ENCODE results near the gene FAM169A. TPM values are rescaled to one million over a fixed set of nuclear protein-coding genes. Genes with fewer than 3 reads are reported as not detected.
"Not testable (repeated sequence)": the region's sequence is repeated elsewhere in the genome, so short reads cannot be mapped to it uniquely, and the experiment has no call there.

Gene FAM169A
- total RNA-seq, 1 donor from 2014 or later = 5.9 TPM

DNA sequence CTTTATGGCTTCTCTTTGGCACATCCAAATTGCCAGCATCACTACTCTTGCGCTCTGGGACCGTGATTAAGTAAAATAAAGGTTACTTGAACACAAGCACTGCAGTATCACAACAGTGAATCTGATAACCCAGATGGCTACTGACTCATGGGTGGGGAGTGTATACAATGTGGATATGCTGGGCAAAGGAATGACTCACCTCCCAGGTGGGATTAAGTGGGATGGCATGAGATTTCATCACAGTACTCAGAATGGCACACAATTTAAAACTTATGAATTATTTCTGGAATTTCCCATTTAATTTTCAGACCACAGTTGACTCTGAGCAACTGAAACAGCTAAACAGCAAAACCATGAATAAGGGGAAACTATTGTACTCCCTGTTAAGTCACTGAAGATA lies 103.6 kb downstream of the FAM169A start:
- Mint-ChIP-seq H3K36me3 (ENCODE audit: low read depth) (peaks cover 7% of the 10 kb centered on the region), H3K4me3 (ENCODE audit: unreplicated experiment) (no peak overlapping the region), H3K4me1 (ENCODE audit: low read depth) (peaks cover 26% of the 10 kb centered on the region), H3K27ac (ENCODE audit: unreplicated experiment) (no peak overlapping the region), H3K9me3 (ENCODE audit: low read depth) (no peaks in the 10 kb centered on the region), H3K27me3 (ENCODE audit: low read depth) (no peaks in the 10 kb centered on the region)
- no peak for TF ChIP-seq CTCF (IDR thresholded peaks at IDR 0.05)
- no peak for DNase-seq (ENCODE audit: low spot score)

GRCh38 chr5:74761241-74761640 lies 104.9 kb downstream of the FAM169A start:
- H3K27ac Mint-ChIP-seq (ENCODE audit: unreplicated experiment) = no peak overlapping the region
- H3K4me1 Mint-ChIP-seq (ENCODE audit: low read depth) = peaks cover 19% of the 10 kb centered on the region
- H3K27me3 Mint-ChIP-seq (ENCODE audit: low read depth) = no peaks in the 10 kb centered on the region
- peaks cover 4% of the 10 kb centered on the region for H3K9me3 Mint-ChIP-seq (ENCODE audit: low read depth)
- H3K4me3 Mint-ChIP-seq (ENCODE audit: unreplicated experiment) = no peak overlapping the region
- TF ChIP-seq CTCF (IDR thresholded peaks at IDR 0.05) = no peak
- peaks cover 14% of the 10 kb centered on the region for H3K36me3 Mint-ChIP-seq (ENCODE audit: low read depth)
- DNase-seq (ENCODE audit: low spot score) = no peak

DNA sequence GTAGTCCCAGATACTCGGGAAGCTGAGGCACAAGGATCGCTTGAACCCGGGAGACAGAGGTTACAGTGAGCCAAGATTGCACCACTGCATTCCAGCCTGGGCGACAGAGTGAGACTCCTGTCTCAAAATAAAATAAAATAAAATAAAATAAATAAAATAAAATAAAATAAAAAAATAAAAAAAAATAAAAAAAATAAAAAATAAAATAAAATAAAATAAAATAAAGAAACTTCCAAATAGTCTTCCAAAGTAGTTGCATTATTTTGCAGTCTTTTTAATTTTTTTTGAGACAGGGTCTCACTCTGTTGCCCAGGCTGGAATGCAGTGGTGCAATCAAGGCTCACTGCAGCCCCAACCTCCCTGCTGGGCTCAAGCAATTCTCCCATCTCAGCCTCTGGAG lies 117.4 kb downstream of the FAM169A start:
- not testable (repeated sequence) for DNase-seq (ENCODE audit: low spot score); H3K27ac Mint-ChIP-seq (ENCODE audit: unreplicated experiment); H3K27me3 Mint-ChIP-seq (ENCODE audit: low read depth); H3K9me3 Mint-ChIP-seq (ENCODE audit: low read depth); H3K4me3 Mint-ChIP-seq (ENCODE audit: unreplicated experiment); H3K4me1 Mint-ChIP-seq (ENCODE audit: low read depth)
- peaks cover 28% of the 10 kb centered on the region for H3K36me3 Mint-ChIP-seq (ENCODE audit: low read depth)

DNA sequence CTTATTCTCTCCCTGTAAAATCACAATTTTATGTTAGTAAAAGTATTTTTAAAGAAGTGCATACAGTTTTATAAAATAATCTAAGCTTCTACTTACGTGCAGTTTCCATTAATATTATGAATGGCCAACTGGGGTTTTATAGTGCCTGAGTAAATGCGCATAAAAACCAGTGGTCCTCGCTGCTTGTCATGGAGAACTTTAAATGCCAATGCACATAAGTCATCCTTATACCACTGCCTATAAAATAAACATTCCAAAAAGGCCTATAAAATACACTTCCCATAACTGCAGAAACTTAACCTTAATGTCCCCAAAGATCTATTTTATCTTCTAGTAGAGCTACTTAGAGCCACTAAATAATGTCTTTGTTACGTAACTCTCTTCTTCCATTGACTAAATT lies 127.8 kb downstream of the FAM169A start:
- no peaks in the 10 kb centered on the region for H3K9me3 Mint-ChIP-seq (ENCODE audit: low read depth)
- H3K4me3 Mint-ChIP-seq (ENCODE audit: unreplicated experiment) = no peak overlapping the region
- DNase-seq (ENCODE audit: low spot score) = no peak
- H3K27me3 Mint-ChIP-seq (ENCODE audit: low read depth) = no peaks in the 10 kb centered on the region
- no peak for TF ChIP-seq CTCF (IDR thresholded peaks at IDR 0.05)
- H3K36me3 Mint-ChIP-seq (ENCODE audit: low read depth) = peaks cover 25% of the 10 kb centered on the region
- peaks cover 7% of the 10 kb centered on the region for H3K4me1 Mint-ChIP-seq (ENCODE audit: low read depth)
- no peak overlapping the region for H3K27ac Mint-ChIP-seq (ENCODE audit: unreplicated experiment)

DNA sequence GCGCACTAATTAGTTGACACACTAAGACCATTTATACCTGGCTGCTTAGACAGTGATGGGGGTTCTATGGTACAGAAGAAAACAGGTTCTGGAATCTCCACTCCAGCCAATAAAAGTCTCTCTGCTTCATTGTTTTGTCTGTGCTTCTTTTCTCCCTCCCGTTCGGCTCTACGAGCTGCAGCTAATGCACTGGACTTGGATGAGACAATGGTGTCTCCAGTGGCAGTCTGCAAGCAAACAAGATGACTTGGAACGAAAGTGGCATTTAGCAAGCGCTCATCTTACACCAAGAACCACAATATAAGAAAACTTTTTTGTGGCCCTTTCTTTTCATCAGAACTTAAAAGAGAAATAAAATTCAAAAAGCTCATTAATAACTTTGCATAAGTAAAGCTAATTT lies 129.4 kb downstream of the FAM169A start:
- peaks cover 29% of the 10 kb centered on the region for H3K36me3 Mint-ChIP-seq (ENCODE audit: low read depth)
- no peak for TF ChIP-seq CTCF (IDR thresholded peaks at IDR 0.05)
- H3K27ac Mint-ChIP-seq (ENCODE audit: unreplicated experiment) = no peak overlapping the region
- H3K9me3 Mint-ChIP-seq (ENCODE audit: low read depth) = no peaks in the 10 kb centered on the region
- no peak for DNase-seq (ENCODE audit: low spot score)
- H3K27me3 Mint-ChIP-seq (ENCODE audit: low read depth) = no peaks in the 10 kb centered on the region
- H3K4me1 Mint-ChIP-seq (ENCODE audit: low read depth) = peaks cover 7% of the 10 kb centered on the region
- H3K4me3 Mint-ChIP-seq (ENCODE audit: unreplicated experiment) = no peak overlapping the region

Other genes with a start within 250 kb of the FAM169A start
- gene ENC1, start 225.7 kb downstream of the FAM169A start, total RNA-seq = 37.4 to 53.6 TPM (median 51.1 TPM) in 3 replicates
- gene HEXB, start 181.2 kb downstream of the FAM169A start, total RNA-seq = 125 to 153 TPM (median 126 TPM) in 3 replicates
- 17.0 to 28.5 TPM (median 18.2 TPM) in 3 replicates for gene GFM2, start 99.3 kb downstream of the FAM169A start, total RNA-seq
- 37.8 to 52.1 TPM (median 45.5 TPM) in 3 replicates for gene NSA2, start 99.1 kb downstream of the FAM169A start, total RNA-seq
- gene GCNT4, start 186.2 kb upstream of the FAM169A start, total RNA-seq = 0.65 to 2.6 TPM (median 2.6 TPM) in 3 replicates

All from chondrocyte (in vitro differentiated cells).